Right lobe of liver (tissue), 4 donors: ENCODE data around the gene SNRPA.

Source experiments
- POLR2A ChIP-seq: fragments of 450-650 bp; IDR thresholded peaks from one replicate; pipeline ENCODE4 v1.6.1; 2017; ENCODE audit warnings: antibody characterized with exemption, mild to moderate bottlenecking
- TF ChIP-seq, protein P1 (sequence below), 4 donors: fragments of 200-600 bp in 3 of 4; fragments of 450-650 bp in 1 of 4; IDR thresholded peaks; one replicate each; pipeline versions ENCODE4 v1.5.1 to v1.8.0; 2016 to 2022; ENCODE audit warnings: antibody characterized with exemption in 4 of 4, mild to moderate bottlenecking in 2 of 4
- donor health status: DM: no; HTN: no; CAD: no.
- donor health status: DM: no; HTN: no; CAD: no.
- donor health status: DM: no; HTN: yes; CAD: no.

DNA sequence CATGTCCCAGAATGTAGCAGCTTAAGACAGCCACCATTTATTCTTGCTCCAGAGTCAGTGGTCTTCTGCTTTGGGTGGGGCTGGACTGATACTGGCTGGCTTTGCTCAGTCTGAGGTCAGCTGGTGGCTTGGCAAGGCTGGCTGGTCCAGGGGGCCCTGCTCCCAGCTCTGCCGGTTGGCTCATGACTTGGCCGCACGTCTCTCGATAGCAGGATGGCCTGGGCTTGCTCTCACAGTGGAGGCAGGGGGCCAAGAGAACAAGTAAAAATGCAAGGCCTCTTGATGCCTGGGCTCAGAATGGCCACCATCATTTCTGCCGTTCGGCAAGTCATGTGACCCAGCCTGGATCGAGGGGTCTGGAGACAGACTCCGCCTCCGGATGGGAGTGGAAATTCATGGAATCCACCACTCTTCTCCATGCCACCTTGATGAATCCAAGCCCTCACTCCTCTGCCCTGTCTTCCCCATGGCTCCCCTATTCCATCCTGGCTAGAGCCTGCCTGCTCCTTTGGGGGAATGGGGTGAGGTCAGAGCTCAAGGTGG is 13.8 kb upstream of the SNRPA start:
- TF ChIP-seq, protein P1, sequence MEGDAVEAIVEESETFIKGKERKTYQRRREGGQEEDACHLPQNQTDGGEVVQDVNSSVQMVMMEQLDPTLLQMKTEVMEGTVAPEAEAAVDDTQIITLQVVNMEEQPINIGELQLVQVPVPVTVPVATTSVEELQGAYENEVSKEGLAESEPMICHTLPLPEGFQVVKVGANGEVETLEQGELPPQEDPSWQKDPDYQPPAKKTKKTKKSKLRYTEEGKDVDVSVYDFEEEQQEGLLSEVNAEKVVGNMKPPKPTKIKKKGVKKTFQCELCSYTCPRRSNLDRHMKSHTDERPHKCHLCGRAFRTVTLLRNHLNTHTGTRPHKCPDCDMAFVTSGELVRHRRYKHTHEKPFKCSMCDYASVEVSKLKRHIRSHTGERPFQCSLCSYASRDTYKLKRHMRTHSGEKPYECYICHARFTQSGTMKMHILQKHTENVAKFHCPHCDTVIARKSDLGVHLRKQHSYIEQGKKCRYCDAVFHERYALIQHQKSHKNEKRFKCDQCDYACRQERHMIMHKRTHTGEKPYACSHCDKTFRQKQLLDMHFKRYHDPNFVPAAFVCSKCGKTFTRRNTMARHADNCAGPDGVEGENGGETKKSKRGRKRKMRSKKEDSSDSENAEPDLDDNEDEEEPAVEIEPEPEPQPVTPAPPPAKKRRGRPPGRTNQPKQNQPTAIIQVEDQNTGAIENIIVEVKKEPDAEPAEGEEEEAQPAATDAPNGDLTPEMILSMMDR (IDR thresholded peaks at IDR 0.05): no peak
- no peak for TF ChIP-seq POLR2A
